ENCODE data around the gene RALBP1. TPM values are rescaled to one million over a fixed set of nuclear protein-coding genes. Genes with fewer than 3 reads are reported as not detected.
"Not testable (repeated sequence)": the region's sequence is repeated elsewhere in the genome, so short reads cannot be mapped to it uniquely, and the experiment has no call there.

The RALBP1 gene
- total RNA-seq, 4 donors from 2014 or later = 18.8 to 67.8 (median 30.0) TPM

DNA sequence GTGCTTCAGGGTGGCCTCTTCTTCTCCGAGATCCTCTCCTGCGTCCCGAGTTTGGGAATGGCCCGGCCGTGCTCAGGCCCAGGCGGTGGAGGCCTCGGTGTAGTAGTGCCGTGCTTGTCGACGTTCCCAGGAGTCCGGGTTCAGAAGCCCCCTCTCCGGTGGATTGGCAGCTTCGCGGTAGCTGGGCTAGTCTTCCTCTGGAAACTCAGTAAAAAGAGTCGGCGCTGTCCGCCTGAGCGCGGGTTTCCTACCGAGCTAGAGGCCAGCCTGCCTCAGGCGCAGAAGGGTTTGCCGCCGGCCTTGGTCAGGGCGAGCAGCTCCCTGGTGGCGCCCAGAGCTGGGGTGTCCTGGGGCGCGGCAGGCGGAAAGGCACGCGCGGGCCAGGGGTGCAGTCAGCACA lies 3.2 kb downstream of the RALBP1 start:
- no peak for TF ChIP-seq POLR2A (IDR thresholded peaks at IDR 0.05)
- TF ChIP-seq, protein P1, sequence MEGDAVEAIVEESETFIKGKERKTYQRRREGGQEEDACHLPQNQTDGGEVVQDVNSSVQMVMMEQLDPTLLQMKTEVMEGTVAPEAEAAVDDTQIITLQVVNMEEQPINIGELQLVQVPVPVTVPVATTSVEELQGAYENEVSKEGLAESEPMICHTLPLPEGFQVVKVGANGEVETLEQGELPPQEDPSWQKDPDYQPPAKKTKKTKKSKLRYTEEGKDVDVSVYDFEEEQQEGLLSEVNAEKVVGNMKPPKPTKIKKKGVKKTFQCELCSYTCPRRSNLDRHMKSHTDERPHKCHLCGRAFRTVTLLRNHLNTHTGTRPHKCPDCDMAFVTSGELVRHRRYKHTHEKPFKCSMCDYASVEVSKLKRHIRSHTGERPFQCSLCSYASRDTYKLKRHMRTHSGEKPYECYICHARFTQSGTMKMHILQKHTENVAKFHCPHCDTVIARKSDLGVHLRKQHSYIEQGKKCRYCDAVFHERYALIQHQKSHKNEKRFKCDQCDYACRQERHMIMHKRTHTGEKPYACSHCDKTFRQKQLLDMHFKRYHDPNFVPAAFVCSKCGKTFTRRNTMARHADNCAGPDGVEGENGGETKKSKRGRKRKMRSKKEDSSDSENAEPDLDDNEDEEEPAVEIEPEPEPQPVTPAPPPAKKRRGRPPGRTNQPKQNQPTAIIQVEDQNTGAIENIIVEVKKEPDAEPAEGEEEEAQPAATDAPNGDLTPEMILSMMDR (IDR thresholded peaks at IDR 0.05) = no peak
- peak in 1 of 2 donors; percentile 14 for DNase-seq
- Histone ChIP-seq H3K36me3 (no peaks in the 10 kb centered on the region), H3K27ac (no peak overlapping the region), H3K27me3 (no peaks in the 10 kb centered on the region), H3K9me3 (no peaks in the 10 kb centered on the region), H3K4me1 (no peaks in the 10 kb centered on the region), H3K4me3 (no peak overlapping the region)
- intact Hi-C loops (cut with DNase I; ENCODE audit: low total_unique reads) = no loop called here

DNA sequence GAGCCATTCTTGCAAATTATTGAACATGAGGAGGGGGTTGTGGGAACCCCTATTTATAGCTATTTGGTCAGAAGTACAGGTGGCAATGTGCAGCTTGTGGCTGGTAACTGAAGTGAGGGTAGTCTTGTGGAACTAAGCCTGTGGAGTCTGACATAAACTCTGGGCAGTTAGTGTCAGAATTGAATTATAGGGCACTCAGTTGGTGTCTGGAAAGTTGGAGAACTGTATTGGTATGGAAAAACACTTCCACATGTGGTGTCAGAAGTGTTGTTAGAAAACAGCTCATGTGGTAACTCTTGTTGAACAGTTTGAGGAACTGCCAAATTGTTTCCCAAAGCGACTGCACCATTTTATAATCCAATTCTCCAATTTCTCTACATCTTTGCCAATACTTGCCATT lies 7.5 kb downstream of the RALBP1 start:
- Histone ChIP-seq H3K4me1 (no peaks in the 10 kb centered on the region), H3K9me3 (no peaks in the 10 kb centered on the region), H3K4me3 (no peak overlapping the region), H3K27ac (no peak overlapping the region), H3K36me3 (no peaks in the 10 kb centered on the region), H3K27me3 (no peaks in the 10 kb centered on the region)
- no peak for DNase-seq
- intact Hi-C loops (cut with DNase I; ENCODE audit: low total_unique reads) = no loop called here
- no peak for TF ChIP-seq POLR2A (IDR thresholded peaks at IDR 0.05)

DNA sequence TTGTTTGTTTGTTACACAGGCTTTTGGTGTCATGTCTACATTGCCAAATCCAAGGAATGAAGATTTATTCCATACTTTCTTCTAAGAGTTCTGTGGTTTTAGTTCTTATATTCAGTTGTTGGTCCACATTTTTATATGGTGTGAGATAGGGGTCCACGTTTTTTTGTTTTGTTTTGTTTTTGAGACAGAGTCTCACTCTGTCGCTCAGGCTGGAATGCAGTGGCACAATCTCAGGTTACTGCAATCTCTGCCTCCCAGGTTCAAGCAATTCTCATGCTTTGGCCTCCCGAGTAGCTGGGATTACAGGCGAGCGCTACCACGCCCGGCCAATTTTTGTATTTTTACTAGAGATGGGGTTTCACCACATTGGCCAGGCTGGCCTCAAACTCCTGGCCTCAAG lies 8.2 kb downstream of the RALBP1 start:
- Histone ChIP-seq H3K9me3 (no peaks in the 10 kb centered on the region), H3K27ac (no peak overlapping the region), H3K27me3 (no peaks in the 10 kb centered on the region), H3K4me1 (no peaks in the 10 kb centered on the region), H3K36me3 (no peaks in the 10 kb centered on the region), H3K4me3 (no peak overlapping the region)
- intact Hi-C loops (cut with DNase I; ENCODE audit: low total_unique reads) = no loop called here
- DNase-seq = no peak
- no peak for TF ChIP-seq POLR2A (IDR thresholded peaks at IDR 0.05)
- TF ChIP-seq, protein P1 (IDR thresholded peaks at IDR 0.05) = no peak

DNA sequence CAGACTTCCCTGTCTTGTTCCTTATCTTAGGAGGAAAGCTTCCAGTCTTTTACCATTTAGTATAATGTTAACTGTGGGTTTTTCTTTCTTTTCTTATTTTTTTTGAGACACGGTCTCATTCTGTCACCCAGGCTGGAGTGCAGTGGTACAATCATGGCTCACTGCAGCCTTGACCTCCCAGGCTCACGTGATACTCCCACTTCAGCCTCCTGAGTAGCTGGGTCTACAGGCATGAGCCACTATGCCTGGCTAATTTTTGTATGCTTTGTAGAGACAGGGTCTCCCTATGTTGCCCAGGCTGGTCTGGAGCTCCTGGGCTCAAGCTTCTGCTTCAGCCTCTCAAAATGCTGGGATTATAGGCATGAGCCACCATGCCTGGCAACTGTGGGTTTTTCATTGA lies 9.5 kb downstream of the RALBP1 start:
- intact Hi-C loops (cut with DNase I; ENCODE audit: low total_unique reads); H3K27me3 ChIP-seq; H3K36me3 ChIP-seq; H3K27ac ChIP-seq; H3K4me3 ChIP-seq; H3K9me3 ChIP-seq; H3K4me1 ChIP-seq; DNase-seq: not testable (repeated sequence)

DNA sequence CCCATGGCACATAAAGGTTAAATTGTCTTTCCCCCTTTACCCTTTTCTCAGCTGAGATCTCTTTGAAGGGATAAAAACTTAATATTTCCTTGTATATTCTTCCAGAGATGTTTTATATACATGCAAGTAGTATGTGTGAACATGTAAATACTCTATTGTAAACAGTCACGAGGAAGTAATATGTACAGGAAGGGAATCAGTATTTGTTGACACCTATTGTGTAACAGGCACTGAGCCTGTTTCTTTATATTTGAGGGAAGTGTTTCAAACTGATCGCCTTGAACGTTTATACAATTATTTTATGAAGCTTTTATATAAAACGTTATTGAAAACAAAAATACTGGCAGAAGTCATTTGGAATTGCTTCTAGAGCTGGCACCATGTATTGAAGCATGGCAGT lies 13.2 kb downstream of the RALBP1 start:
- no peaks in the 10 kb centered on the region for H3K4me1 ChIP-seq
- no peak for DNase-seq
- no peak overlapping the region for H3K27ac ChIP-seq
- no peaks in the 10 kb centered on the region for H3K27me3 ChIP-seq
- no peaks in the 10 kb centered on the region for H3K9me3 ChIP-seq
- no peak for TF ChIP-seq POLR2A (IDR thresholded peaks at IDR 0.05)
- TF ChIP-seq, protein P1 (IDR thresholded peaks at IDR 0.05) = no peak
- no peak overlapping the region for H3K4me3 ChIP-seq
- intact Hi-C loops (cut with DNase I; ENCODE audit: low total_unique reads) = no loop called here
- no peaks in the 10 kb centered on the region for H3K36me3 ChIP-seq

DNA sequence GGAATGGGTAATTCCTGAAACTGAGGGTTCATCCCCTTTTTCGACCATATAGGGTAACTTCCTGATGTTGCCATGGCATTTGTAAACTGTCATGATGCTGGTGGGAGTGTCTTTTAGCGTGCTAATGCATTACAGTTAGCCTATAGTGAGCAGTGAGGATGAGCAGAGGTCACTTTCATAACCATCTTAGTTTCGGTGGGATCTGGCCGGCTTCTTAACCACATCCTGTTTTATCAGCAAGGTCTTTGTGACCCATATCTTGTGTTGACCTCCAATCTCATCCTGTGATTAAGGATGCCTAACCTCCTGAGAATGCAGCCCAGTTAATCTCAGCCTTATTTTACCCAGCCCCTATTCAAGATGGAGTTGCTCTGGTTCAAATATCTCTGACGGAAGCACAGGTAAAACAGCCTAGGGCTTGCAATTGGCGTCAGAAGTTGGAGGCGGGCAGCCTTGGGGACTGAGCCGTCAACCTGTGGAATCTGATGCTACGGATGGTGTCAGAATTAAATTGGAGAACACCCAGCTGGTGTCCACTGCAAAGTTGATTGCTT lies 19.5 kb downstream of the RALBP1 start:
- Histone ChIP-seq H3K4me1 (no peaks in the 10 kb centered on the region), H3K9me3 (no peaks in the 10 kb centered on the region), H3K27ac (no peak overlapping the region), H3K27me3 (no peaks in the 10 kb centered on the region), H3K36me3 (no peaks in the 10 kb centered on the region), H3K4me3 (no peak overlapping the region)
- no peak for DNase-seq
- no peak for TF ChIP-seq POLR2A (IDR thresholded peaks at IDR 0.05)
- TF ChIP-seq, protein P1 (IDR thresholded peaks at IDR 0.05) = no peak
- intact Hi-C loops (cut with DNase I; ENCODE audit: low total_unique reads) = no loop called here
